Subcutaneous abdominal adipose tissue (tissue), 5 donors: ENCODE results near the gene CLPTM1L.

ENCODE experiments used
- H3K27ac ChIP-seq: one replicate; pipeline ENCODE4 v1.7.0; 2013; ENCODE audit warnings: low read depth, mild to moderate bottlenecking, inconsistent platforms, low read length, moderate library complexity
- H3K27me3 ChIP-seq, 5 donors: one replicate each; pipeline ENCODE4 v1.7.0; 2013; ENCODE audit warnings: low read length in 5 of 5, inconsistent platforms in 1 of 5; ENCODE audit not compliant: control insufficient read depth in 5 of 5, insufficient read depth in 4 of 5
- H3K36me3 ChIP-seq, 5 donors: one replicate each; pipeline ENCODE4 v1.7.0; 2013; ENCODE audit warnings: low read length in 5 of 5; ENCODE audit not compliant: control insufficient read depth in 5 of 5, insufficient read depth in 5 of 5
- H3K4me1 ChIP-seq, 5 donors: one replicate each; pipeline ENCODE4 v1.7.0; 2013; ENCODE audit warnings: low read length in 5 of 5, mild to moderate bottlenecking in 3 of 5, moderate library complexity in 1 of 5; ENCODE audit not compliant: control insufficient read depth in 5 of 5, insufficient read depth in 5 of 5
- H3K4me3 ChIP-seq, 5 donors: one replicate each; pipeline ENCODE4 v1.7.0; 2013; ENCODE audit warnings: low read length in 5 of 5, low read depth in 1 of 5
- H3K9ac ChIP-seq, 5 donors: one replicate each; pipeline ENCODE4 v1.7.0; 2013; ENCODE audit warnings: low read length in 5 of 5, mild to moderate bottlenecking in 4 of 5, moderate library complexity in 3 of 5
- H3K9me3 ChIP-seq, 5 donors: one replicate each; pipeline ENCODE4 v1.7.0; 2013; ENCODE audit warnings: low read length in 5 of 5; ENCODE audit not compliant: control insufficient read depth in 5 of 5
- donor health status: healthy.
- donor health status: healthy.
- donor health status: healthy.
- donor health status: healthy.
- donor health status: healthy.

The CLPTM1L gene

GRCh38 chr5:1315018-1315708, 29.7 kb downstream of the CLPTM1L start:
- Histone ChIP-seq H3K27me3 (peaks cover 0 to 27% (median 11%) of the 10 kb centered on the region in 5 donors), H3K36me3 (peaks cover 4 to 29% (median 28%) of the 10 kb centered on the region in 5 donors), H3K9ac (no peak overlapping the region), H3K4me3 (no peak overlapping the region), H3K9me3 (no peaks in the 10 kb centered on the region), H3K27ac (no peak overlapping the region), H3K4me1 (peaks cover 0 to 7% (median 5%) of the 10 kb centered on the region in 5 donors)

- H3K4me1 ChIP-seq = peaks cover 0 to 7% (median 5%) of the 10 kb centered on the region in 5 donors
- H3K4me3 ChIP-seq = no peak overlapping the region
- H3K36me3 ChIP-seq = peaks cover 4 to 23% (median 22%) of the 10 kb centered on the region in 5 donors
- H3K27ac ChIP-seq = no peak overlapping the region
- H3K9ac ChIP-seq = no peak overlapping the region
- peaks cover 0 to 28% (median 14%) of the 10 kb centered on the region in 5 donors for H3K27me3 ChIP-seq
- H3K9me3 ChIP-seq = no peaks in the 10 kb centered on the region
Observed at GRCh38 chr5:1314564-1314982, 30.3 kb downstream of the CLPTM1L start.

- peaks cover 4 to 10% (median 8%) of the 10 kb centered on the region in 5 donors for H3K36me3 ChIP-seq
- H3K4me1 ChIP-seq = peaks cover 0 to 7% (median 5%) of the 10 kb centered on the region in 5 donors
- no peak overlapping the region for H3K9ac ChIP-seq
- H3K27me3 ChIP-seq = peaks cover 0 to 28% (median 14%) of the 10 kb centered on the region in 5 donors
- no peak overlapping the region for H3K27ac ChIP-seq
- H3K4me3 ChIP-seq = no peak overlapping the region
- H3K9me3 ChIP-seq = no peaks in the 10 kb centered on the region
Observed at GRCh38 chr5:1312993-1313833, 31.7 kb downstream of the CLPTM1L start.

- no peak overlapping the region for H3K9ac ChIP-seq
- H3K9me3 ChIP-seq = no peaks in the 10 kb centered on the region
- peaks cover 0 to 28% (median 14%) of the 10 kb centered on the region in 5 donors for H3K27me3 ChIP-seq
- peaks cover 0 to 1% (median 0%) of the 10 kb centered on the region in 5 donors for H3K36me3 ChIP-seq
- H3K27ac ChIP-seq = no peak overlapping the region
- no peak overlapping the region for H3K4me3 ChIP-seq
- peaks cover 0 to 7% (median 5%) of the 10 kb centered on the region in 5 donors for H3K4me1 ChIP-seq
Observed at GRCh38 chr5:1312206-1312605, 32.7 kb downstream of the CLPTM1L start.

GRCh38 chr5:1311439-1312055, 33.4 kb downstream of the CLPTM1L start:
- Histone ChIP-seq H3K9me3 (no peaks in the 10 kb centered on the region), H3K4me3 (no peak overlapping the region), H3K4me1 (peaks cover 0 to 7% (median 5%) of the 10 kb centered on the region in 5 donors), H3K9ac (no peak overlapping the region), H3K27me3 (peaks cover 0 to 28% (median 14%) of the 10 kb centered on the region in 5 donors), H3K27ac (no peak overlapping the region), H3K36me3 (no peaks in the 10 kb centered on the region)

GRCh38 chr5:1310118-1310517, 34.8 kb downstream of the CLPTM1L start:
- Histone ChIP-seq H3K4me3 (no peak overlapping the region), H3K4me1 (no peaks in the 10 kb centered on the region), H3K27me3 (peaks cover 0 to 28% (median 14%) of the 10 kb centered on the region in 5 donors)

GRCh38 chr5:1304033-1304432, 40.9 kb downstream of the CLPTM1L start:
- Histone ChIP-seq H3K9ac (no peak overlapping the region), H3K4me1 (no peaks in the 10 kb centered on the region), H3K27ac (no peak overlapping the region), H3K4me3 (no peak overlapping the region), H3K36me3 (no peaks in the 10 kb centered on the region), H3K27me3 (peaks cover 0 to 3% (median 0%) of the 10 kb centered on the region in 5 donors), H3K9me3 (peaks cover 0 to 7% (median 0%) of the 10 kb centered on the region in 5 donors)

More at GRCh38 chr5:1310118-1310517, 34.8 kb downstream of the CLPTM1L start:
- Histone ChIP-seq H3K9me3 (no peaks in the 10 kb centered on the region), H3K27ac (no peak overlapping the region), H3K9ac (no peak overlapping the region), H3K36me3 (no peaks in the 10 kb centered on the region)

- no peak overlapping the region for H3K9ac ChIP-seq
- H3K27ac ChIP-seq = no peak overlapping the region
- peaks cover 0 to 7% (median 0%) of the 10 kb centered on the region in 5 donors for H3K9me3 ChIP-seq
- no peak overlapping the region for H3K4me3 ChIP-seq
- H3K27me3 ChIP-seq = peaks cover 0 to 3% (median under 1%) of the 10 kb centered on the region in 5 donors
- H3K4me1 ChIP-seq = no peaks in the 10 kb centered on the region
- no peaks in the 10 kb centered on the region for H3K36me3 ChIP-seq
Observed at GRCh38 chr5:1302258-1302657, 42.6 kb downstream of the CLPTM1L start.

GRCh38 chr5:1300581-1301083, 44.3 kb downstream of the CLPTM1L start:
- peaks cover 0 to 7% (median 0%) of the 10 kb centered on the region in 5 donors for H3K9me3 ChIP-seq
- H3K4me1 ChIP-seq = no peaks in the 10 kb centered on the region
- H3K36me3 ChIP-seq = no peaks in the 10 kb centered on the region
- no peak overlapping the region for H3K9ac ChIP-seq
- no peak overlapping the region for H3K4me3 ChIP-seq
- peaks cover 2 to 9% (median 4%) of the 10 kb centered on the region in 5 donors for H3K27me3 ChIP-seq
- H3K27ac ChIP-seq = no peak overlapping the region
